NCI-H2081 treated with DMSO at 0.1 percent for 48 hours (cell line): ENCODE data around the gene KCNJ14.

ENCODE experiments used
- DNase-seq: peaks from one replicate; lab custom pipeline; 2025; lab: John Stamatoyannopoulos, UW

Gene KCNJ14

DNA sequence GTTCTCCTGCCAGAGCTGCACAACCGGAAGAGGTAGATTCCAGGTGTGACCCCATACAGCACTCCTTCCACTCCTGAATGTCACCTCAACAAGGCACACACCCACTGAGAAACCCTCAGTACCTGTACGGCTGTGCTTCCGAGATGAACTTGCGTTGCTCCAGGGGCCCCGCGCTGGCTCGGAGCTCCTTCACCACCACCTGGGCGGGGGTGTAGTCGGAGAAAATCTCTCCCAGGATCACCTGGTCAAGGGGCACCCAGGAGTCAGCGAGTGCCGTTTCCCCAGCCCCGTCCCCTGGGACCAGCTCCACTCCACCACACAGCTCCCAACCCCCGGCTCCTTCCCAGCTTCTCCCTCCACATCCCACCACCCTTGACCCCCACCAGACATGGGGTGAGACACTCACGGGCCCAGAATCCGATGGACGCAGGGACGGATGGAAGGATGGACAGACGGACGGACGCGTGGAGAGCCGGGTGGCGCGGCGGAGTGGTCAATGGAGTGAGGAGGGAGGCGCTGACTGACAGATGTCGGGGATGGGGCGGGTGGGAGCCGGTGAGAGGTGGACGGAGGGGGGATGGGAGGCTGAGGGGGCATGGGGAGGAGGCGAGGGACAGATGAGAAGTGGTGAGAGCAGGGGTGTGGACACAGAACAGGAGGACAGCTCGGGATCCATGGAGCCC is 53.5 kb downstream of the KCNJ14 start:
- DNase-seq, result no peak

DNA sequence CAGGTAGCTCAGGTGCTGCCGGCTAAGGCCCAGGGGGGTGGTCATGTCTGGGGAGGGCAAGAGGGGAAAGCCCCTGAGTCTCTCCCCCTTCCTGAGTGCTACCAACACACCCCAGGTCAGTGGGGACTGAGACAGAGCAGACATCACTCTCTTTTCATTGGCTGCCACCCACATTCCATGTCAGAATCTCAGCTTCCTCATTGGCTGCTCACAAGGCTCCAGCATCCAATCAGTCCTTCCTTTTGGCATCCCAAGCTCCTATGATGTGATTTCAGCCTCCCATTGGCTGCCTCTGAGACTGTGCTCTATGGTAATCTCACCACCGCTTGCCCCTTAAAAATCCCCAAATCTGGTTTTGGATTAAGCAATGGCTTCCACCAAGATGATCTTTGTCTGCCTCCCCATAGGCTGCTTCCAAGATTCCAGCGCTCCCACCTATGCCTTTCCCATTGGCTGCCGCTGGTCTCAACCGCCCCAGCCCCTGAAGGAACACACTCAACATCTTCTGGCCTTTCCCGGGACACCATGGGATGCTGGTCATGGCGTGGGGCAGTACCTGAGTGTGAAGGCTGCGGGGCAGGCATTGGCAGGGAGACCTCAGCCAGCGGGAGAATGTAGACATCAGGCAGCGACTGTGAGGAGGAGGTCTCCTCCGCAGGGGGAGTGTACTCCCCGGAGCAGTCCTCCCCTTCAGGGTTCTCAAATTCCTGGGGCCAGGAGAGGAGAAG is 54.3 kb downstream of the KCNJ14 start:
- no peak for DNase-seq

DNA sequence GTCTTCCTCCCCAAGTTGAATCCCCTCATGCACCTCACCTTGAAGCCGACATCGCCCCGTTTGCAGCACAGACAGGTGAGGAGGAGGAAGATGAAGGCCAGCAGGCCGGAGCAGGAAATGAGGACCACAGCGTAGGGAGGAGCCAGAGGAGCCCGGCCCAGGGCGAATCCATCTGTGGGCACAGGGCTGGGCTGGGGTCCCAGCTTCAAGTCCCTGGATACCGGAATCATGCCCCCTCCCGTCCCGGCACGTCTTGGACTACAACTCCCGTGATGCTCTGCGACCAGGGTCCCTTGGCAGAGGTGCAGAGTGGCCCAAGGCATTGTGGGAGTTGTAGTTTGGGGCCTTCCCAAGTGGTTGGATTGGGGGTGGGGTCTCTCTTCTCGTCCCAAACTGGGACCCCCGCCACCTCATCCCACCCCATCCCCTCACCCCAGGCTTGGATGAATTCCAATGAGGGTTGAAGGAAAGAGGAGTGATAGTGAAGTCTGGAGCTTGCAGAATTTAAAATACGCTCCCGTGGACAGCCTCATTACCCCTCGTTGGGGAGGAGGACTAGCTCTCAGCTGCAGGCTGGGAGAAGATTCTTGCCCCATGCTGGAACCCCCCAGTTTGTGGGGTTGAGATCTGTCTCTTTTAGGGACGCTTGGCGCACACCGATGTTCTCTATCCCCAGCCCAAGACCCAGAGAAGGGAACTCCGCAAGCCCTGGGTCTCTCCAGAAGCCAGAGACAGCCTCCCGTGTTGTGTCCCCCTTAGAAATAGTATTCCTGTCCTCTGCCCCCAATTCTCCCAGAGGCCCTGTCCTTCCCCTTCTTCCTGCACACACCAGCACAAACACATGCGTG is 55.3 kb downstream of the KCNJ14 start:
- no peak for DNase-seq

DNA sequence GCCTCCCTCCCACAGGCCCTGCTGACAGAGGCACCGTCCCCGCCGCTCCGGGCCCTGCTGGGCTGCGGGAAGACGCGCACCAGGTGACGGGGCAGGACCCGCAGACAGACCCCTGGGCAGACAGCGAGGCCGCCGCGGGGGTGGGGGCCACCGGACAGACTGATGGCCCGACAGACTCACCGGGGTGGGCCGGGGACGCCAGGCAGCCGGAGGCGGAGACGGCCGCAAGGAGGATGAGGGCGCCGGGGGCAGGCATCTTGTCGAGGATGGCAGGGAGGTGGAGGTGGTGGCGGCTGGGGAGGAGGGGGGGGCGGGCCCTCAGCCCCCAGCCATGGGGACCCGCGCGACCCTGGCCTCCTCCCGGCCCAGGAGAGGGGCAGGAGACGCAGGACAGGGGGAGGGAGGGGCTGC is 56.0 kb downstream of the KCNJ14 start:
- no peak for DNase-seq

DNA sequence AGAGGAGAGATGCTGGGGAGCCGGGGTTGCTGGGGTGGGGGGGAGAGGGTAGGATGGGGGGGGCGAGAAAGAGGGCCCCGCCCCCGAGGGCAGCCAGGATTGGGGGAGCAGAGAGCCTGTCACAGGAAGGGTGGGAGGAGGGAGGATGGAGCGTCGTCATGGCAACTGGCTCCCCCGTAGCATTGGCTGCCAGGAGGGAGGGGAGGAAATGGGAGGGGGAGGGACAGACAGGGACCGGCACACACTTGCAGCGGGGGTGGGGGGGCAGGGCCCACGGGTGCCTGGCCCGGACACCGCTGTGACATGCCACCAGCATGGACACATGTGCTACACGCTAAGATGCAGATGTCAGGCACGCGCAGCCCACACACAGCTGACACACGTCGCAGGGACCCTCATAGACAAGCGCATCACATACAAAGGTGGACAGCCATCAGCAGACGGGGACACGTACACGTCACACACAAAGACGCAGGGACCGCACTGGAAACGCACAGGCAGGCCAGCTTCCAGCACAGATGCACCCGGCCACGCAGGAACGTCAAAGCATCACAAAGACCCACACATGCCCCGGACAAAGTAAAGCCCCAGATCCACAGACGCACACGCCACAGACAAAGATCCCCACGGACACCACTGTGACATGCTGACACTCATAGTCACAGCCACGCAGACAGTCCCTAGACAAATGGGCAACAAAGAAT is 56.6 kb downstream of the KCNJ14 start, which contains the start of gene LMTK3:
TSS of gene LMTK3 (minus strand) at position 36 of the 704 bp plus-strand sequence. CDS start 259 bp downstream, outside the sequence.
- peak; percentile 24 for DNase-seq

DNA sequence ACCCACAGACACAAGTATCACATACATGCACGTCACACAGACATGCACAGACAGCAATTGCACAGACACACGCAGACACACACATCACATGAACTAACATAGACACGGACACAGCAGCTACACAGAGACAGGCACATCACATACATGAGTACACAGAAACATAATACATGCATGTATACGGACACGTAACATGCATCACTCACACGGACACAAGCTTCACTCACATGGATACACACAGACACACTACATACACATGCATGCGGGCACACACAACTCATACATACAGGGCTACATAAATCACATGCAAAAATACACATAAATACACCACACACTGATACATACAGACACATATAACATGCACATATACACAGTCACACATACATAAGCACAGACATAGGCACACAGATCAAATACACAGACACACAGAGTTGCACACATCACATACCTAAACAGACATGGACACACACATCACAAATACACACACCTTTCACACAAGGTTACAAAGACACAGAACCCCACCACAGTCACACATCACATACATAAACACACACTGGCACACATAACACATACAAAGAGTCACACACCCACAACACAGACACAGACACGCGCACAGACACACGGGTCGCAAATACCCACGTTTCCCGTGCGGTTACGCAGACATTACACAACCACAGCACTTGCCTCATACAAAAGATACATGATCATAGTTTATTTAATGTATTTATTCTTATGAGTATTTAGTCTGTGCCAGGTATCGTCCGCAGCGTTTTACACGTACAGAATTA is 57.3 kb downstream of the KCNJ14 start:
- no peak for DNase-seq

DNA sequence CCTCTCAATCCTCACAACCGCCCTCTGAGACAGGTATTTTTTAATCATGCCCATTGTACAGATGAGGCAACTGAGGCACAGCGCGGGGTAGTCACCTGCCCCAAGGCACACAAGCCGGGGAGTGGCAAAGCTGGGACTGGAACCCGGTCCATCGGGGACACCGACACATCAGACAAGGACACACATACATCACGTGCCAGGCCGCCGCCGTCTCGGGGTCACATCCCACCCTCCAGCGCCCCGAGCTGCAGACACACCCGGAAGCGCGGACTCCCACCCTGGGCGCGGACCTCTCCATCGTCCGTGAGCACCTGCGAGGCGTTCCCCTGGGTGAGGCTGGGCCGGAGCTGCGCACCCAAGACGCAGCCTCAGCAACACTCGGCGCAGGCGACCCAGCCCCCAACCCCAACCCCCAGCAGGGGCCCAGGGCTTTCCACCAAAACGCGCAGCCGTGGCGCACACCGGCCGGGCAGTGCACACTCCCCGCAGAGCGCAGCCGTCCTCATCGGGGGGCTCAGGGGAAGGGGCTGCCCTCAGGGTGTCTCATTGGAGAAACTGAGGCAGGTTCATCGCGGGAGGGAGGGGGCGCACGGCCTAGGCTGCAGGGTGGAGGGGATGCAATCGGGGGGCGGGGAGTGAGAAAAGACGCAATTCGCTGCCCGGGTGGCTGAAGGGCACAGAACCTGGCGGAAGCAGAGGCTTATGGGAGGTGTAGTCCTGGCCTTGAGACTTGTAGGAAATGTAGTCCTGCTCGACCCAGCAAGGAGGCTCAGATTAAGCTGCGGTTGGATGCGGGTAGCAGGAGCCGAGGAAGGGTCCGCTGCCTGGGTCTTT is 58.1 kb downstream of the KCNJ14 start:
- peak; percentile 39 for DNase-seq

DNA sequence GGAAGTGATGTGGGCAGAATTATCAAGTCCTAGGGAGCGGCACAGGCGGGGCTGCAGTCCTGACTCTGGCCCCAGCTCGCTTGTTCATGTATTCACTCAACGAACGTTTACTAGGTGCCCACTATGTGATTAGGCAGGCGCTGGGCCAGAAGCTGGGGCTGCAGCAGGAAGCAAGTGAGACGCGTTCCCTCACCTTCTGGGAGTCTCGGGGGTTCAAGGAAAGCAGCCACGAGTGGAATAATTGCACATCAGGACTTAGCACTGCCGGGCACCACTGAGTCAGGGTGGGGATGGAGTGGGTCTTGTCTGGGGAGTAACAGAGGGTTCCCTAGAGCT is 58.7 kb downstream of the KCNJ14 start:
- no peak for DNase-seq

DNA sequence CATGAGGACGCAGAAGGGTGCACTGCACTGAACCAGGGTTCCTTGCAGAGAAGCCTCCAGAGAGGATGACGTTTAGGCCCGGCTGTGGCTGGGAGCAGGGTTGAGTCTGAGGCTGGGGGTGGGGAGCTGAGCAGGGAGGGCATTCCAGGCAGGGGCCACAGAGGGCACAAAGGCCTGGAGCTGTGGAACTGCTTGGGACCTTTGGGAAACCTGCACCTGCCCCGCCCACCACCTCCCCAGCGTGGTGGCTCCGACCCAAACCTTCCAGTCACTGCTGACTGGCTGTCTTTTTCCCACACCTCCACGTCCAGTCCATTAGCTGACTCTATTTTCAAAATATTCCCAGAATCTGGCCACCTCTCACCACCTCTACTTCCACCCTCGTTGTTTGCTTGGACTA is 61.2 kb downstream of the KCNJ14 start:
- DNase-seq, result no peak
